K562 (cell line): ENCODE data around the gene DDOST. TPM values are rescaled to one million over a fixed set of nuclear protein-coding genes. Genes with fewer than 3 reads are reported as not detected.

Experiments used
- ATAC-seq: fragments of 200-7000 bp; cut with Tn5 transposase; 3 replicates; pipeline ENCODE4 v1.9.1; 2020; ENCODE audit warnings: moderate library complexity
- BruUV-seq: library from RNA; stranded (reverse); fragments of 400-500 nt; replicated peaks from 2 replicates; lab custom pipeline; 2021; lab: Mats Ljungman, UMichigan
- CTCF ChIA-PET: fragments of 300-600 bp; formaldehyde crosslinking; extraction: SDS; loops from one replicate; lab custom pipeline; 2021; ENCODE audit warnings: low intra/inter-chr PET ratio; lab: Yijun Ruan, JAX
- POLR2A ChIA-PET: fragments of 300-600, 350-650 bp; sonication (Branson Sonifier 250); formaldehyde crosslinking; extraction: SDS; loops from one replicate; lab custom pipeline; 2021; ENCODE audit warnings: antibody characterized with exemption, inconsistent platforms; lab: Yijun Ruan, JAX
- DNase-seq, 4 experiments: peaks; one replicate each; pipeline versions ENCODE4 v3.0.0 to v3.0.0-alpha.2; 2011 to 2018; ENCODE audit warnings: low spot score in 3 of 4, mixed read lengths in 3 of 4; ENCODE audit errors: extremely low read depth in 1 of 4
- FAIRE-seq: peaks from 2 replicates; lab custom pipeline; 2011; peaks lifted over from hg19 to GRCh38; lab: Jason Lieb, UNC
- H2AFZ ChIP-seq: 2 replicates; pipeline ENCODE4 v1.6.0; 2011; ENCODE audit warnings: low read depth, low read length, control low read depth, inconsistent platforms
- H3K27ac ChIP-seq: fragments of 200-600 bp; 3 replicates; pipeline ENCODE4 v1.8.0; 2011; ENCODE audit warnings: low read depth, mild to moderate bottlenecking, control low read depth, inconsistent platforms, low read length, moderate library complexity, mixed read lengths; ENCODE audit errors: extremely low read depth
- H3K27me3 ChIP-seq, 2 experiments: fragments of 300-600 bp in 1 of 2; 2 replicates in 1 of 2; 3 replicates in 1 of 2; pipeline versions ENCODE4 v1.6.0 to v1.8.0; 2011; ENCODE audit warnings: inconsistent platforms in 2 of 2, low read length in 2 of 2, mild to moderate bottlenecking in 1 of 2, mixed read lengths in 1 of 2, moderate library complexity in 1 of 2; ENCODE audit not compliant: control insufficient read depth in 2 of 2, insufficient read depth in 2 of 2
- H3K36me3 ChIP-seq: fragments of 300-600 bp; 3 replicates; pipeline ENCODE4 v1.8.0; 2011; ENCODE audit warnings: mild to moderate bottlenecking, low read length, inconsistent platforms; ENCODE audit not compliant: control insufficient read depth, insufficient read depth
- H3K4me1 ChIP-seq, 2 experiments: fragments of 200-600 bp in 1 of 2; replicated peaks in 1 of 2; 2 replicates in 1 of 2; 3 replicates in 1 of 2; pipeline versions ENCODE4 v1.5.1 to v1.8.0; 2011; ENCODE audit warnings: inconsistent platforms in 2 of 2, low read length in 2 of 2, mild to moderate bottlenecking in 1 of 2, mixed read lengths in 1 of 2, moderate library complexity in 1 of 2; ENCODE audit not compliant: control insufficient read depth in 2 of 2, insufficient read depth in 2 of 2
- H3K4me2 ChIP-seq: 2 replicates; pipeline ENCODE4 v1.6.1; 2011; ENCODE audit warnings: low read length, control low read depth, inconsistent platforms, mixed read lengths; ENCODE audit not compliant: insufficient read depth
- H3K4me3 ChIP-seq: fragments of 200-600 bp; sonication (generic), shearing (Covaris generic); 2 replicates; pipeline ENCODE4 v1.5.1; 2016; ENCODE audit warnings: control low read depth, inconsistent platforms
- H3K79me2 ChIP-seq: fragments of 200-600 bp; 3 replicates; pipeline ENCODE4 v1.8.0; 2011; ENCODE audit warnings: low read length, inconsistent platforms; ENCODE audit not compliant: control insufficient read depth, insufficient read depth
- H3K9ac ChIP-seq, 2 experiments: 2 replicates each; pipeline versions ENCODE4 v1.6.0 to v1.6.1; 2011; ENCODE audit warnings: low read depth in 2 of 2, low read length in 2 of 2, control low read depth in 1 of 2, inconsistent platforms in 1 of 2, mild to moderate bottlenecking in 1 of 2, mixed read lengths in 1 of 2; ENCODE audit not compliant: insufficient read depth in 1 of 2
- H3K9me1 ChIP-seq: one replicate; pipeline ENCODE4 v1.6.0; 2011; ENCODE audit warnings: inconsistent platforms, mild to moderate bottlenecking, low read length, moderate library complexity; ENCODE audit not compliant: control insufficient read depth, insufficient read depth
- H3K9me3 ChIP-seq: replicated peaks from 2 replicates; pipeline ENCODE4 v1.5.1; 2011; ENCODE audit warnings: low read depth, low read length, inconsistent platforms; ENCODE audit not compliant: control insufficient read depth, insufficient read depth
- H4K20me1 ChIP-seq: replicated peaks from 2 replicates; pipeline ENCODE4 v1.6.1; 2011; ENCODE audit warnings: low read length, inconsistent platforms, mixed read lengths; ENCODE audit not compliant: control insufficient read depth, insufficient read depth
- BCOR ChIP-seq: fragments of 450-650 bp; IDR thresholded peaks from 2 replicates; pipeline ENCODE4 v1.6.1; 2016
- CEBPB ChIP-seq: fragments of 450-650 bp; IDR thresholded peaks from 2 replicates; pipeline ENCODE4 v1.6.1; 2016; ENCODE audit warnings: missing genetic modification characterization, missing compliant biosample characterization
- ETS2 ChIP-seq: IDR thresholded peaks from 2 replicates; pipeline ENCODE4 v1.6.1; 2016; ENCODE audit warnings: borderline replicate concordance, missing genetic modification characterization, mild to moderate bottlenecking, moderate library complexity, missing compliant biosample characterization; ENCODE audit not compliant: poor library complexity, severe bottlenecking
- GATA2 ChIP-seq: sonication (generic); formaldehyde crosslinking; IDR thresholded peaks from 2 replicates; pipeline ENCODE4 v1.4.0; 2020; ENCODE audit warnings: mild to moderate bottlenecking, missing genetic modification reagents
- HDAC2 ChIP-seq: fragments of 450-650 bp; IDR thresholded peaks from 2 replicates; pipeline ENCODE4 v1.6.1; 2016; ENCODE audit warnings: mild to moderate bottlenecking
- KDM1A ChIP-seq, 2 experiments: fragments of 450-650 bp; IDR thresholded peaks; 2 replicates each; pipeline ENCODE4 v1.6.1; 2016; ENCODE audit warnings: mild to moderate bottlenecking in 2 of 2
- L3MBTL2 ChIP-seq: fragments of 450-650 bp; IDR thresholded peaks from 2 replicates; pipeline ENCODE4 v1.6.1; 2016; ENCODE audit warnings: mild to moderate bottlenecking, moderate library complexity
- MCM3 ChIP-seq: fragments of 450-650 bp; IDR thresholded peaks from 2 replicates; pipeline ENCODE4 v1.6.1; 2016
- NCOA1 ChIP-seq: fragments of 450-650 bp; IDR thresholded peaks from 2 replicates; pipeline ENCODE4 v1.6.1; 2016; ENCODE audit warnings: low read depth
- NCOR1 ChIP-seq: fragments of 450-650 bp; IDR thresholded peaks from 2 replicates; pipeline ENCODE4 v1.6.1; 2016; ENCODE audit warnings: mild to moderate bottlenecking, moderate library complexity
- NEUROD1 ChIP-seq: fragments of 150-350 bp; IDR thresholded peaks from 2 replicates; pipeline ENCODE4 v1.6.1; 2014; ENCODE audit warnings: borderline replicate concordance, low read length, low read depth; ENCODE audit not compliant: partially characterized antibody
- NFE2 ChIP-seq: IDR thresholded peaks from 2 replicates; pipeline ENCODE4 v1.6.1; 2014; ENCODE audit warnings: antibody characterized with exemption, low read depth
- RBM17 ChIP-seq: fragments of 200-400 bp; formaldehyde crosslinking; IDR thresholded peaks from 2 replicates; pipeline ENCODE4 v1.6.1; 2017; ENCODE audit warnings: low read depth, mild to moderate bottlenecking, low read length, borderline replicate concordance
- RBM25 ChIP-seq: fragments of 200-400 bp; formaldehyde crosslinking; IDR thresholded peaks from 2 replicates; pipeline ENCODE4 v1.6.1; 2018; ENCODE audit warnings: low read length, low read depth, moderate library complexity; ENCODE audit not compliant: severe bottlenecking
- ZFX ChIP-seq: sonication (generic); formaldehyde crosslinking; IDR thresholded peaks from 2 replicates; pipeline ENCODE4 v1.8.0; 2022; ENCODE audit warnings: mild to moderate bottlenecking, missing genetic modification reagents, moderate library complexity
- ZNF121 ChIP-seq: sonication (generic); formaldehyde crosslinking; conservative IDR thresholded peaks from 2 replicates; pipeline ENCODE4 v1.8.0; 2022; ENCODE audit warnings: missing genetic modification reagents
- ZNF764 ChIP-seq: fragments of 250-450 bp; sonication (Bioruptor Pico); IDR thresholded peaks from 2 replicates; pipeline ENCODE4 v1.4.0; 2020; ENCODE audit warnings: low read depth, mild to moderate bottlenecking, moderate library complexity
- ZNF778 ChIP-seq: fragments of 450-650 bp; formaldehyde crosslinking; IDR thresholded peaks from 2 replicates; pipeline ENCODE4 v1.4.0; 2020; ENCODE audit warnings: mild to moderate bottlenecking, moderate library complexity
- ZSCAN29 ChIP-seq: fragments of 450-650 bp; IDR thresholded peaks from 2 replicates; pipeline ENCODE4 v1.6.1; 2017
- whole genome bisulfite sequencing: fragments of 100-300 bp; shearing (Covaris generic); methylation state at CpG from one replicate; pipeline ENCODE4 v1.1.6; 2016; ENCODE audit warnings: low coverage, mixed read lengths; ENCODE audit not compliant: insufficient coverage; ENCODE audit errors: missing lambda C conversion rate; 5-methylcytosine and 5-hydroxymethylcytosine counted together
- in situ Hi-C: fragments of 300-500 bp; cut with MboI; formaldehyde crosslinking; loops from 4 replicates; pipeline ENCODE4 v1.15.0; 2018; ENCODE audit warnings: inconsistent platforms, mixed read lengths
- intact Hi-C: fragments of 100-400 bp; cut with micrococcal nuclease; formaldehyde crosslinking; loops from 2 replicates; pipeline ENCODE4 v1.14.2; 2022
- polyA plus RNA-seq, 8 experiments: library from polyadenylated mRNA; depleted of rRNA in 4 of 8; stranded (reverse) in 5 of 8; unstranded in 3 of 8; fragments of >200 nt; fragmentation: Nextera tagmentation in 2 of 8; fragmentation: Illumina TruSeq in 1 of 8; extraction: Ambion mirVana in 2 of 8; extraction: Trizol in 1 of 8; gene quantifications; 2 replicates each; pipeline versions ENCODE4 v1.2.1 to v1.2.3, GENCODE V29; 2011 to 2014; ENCODE audit warnings: inconsistent platforms in 1 of 8, missing spikeins in 1 of 8
- total RNA-seq, 7 experiments: library from RNA; depleted of rRNA in 6 of 7; stranded (reverse); fragments of >200 nt in 6 of 7; fragmentation: Illumina TruSeq in 2 of 7; extraction: Trizol in 2 of 7; gene quantifications; 2 replicates each; pipeline versions ENCODE4 v1.2.1 to v1.2.3, GENCODE V29; 2011 to 2021; ENCODE audit warnings: low replicate concordance in 1 of 7
- TF ChIP-seq, protein P1 (sequence below): fragments of 250-450 bp; sonication (Bioruptor Pico); IDR thresholded peaks from 2 replicates; pipeline ENCODE4 v1.9.0; 2021; ENCODE audit warnings: mild to moderate bottlenecking, inconsistent platforms
- TF ChIP-seq, protein P2 (sequence below): fragments of 450-650 bp; formaldehyde crosslinking; IDR thresholded peaks from 2 replicates; pipeline ENCODE4 v1.4.0; 2022; ENCODE audit warnings: missing genetic modification characterization
- TF ChIP-seq, protein P3 (sequence below): fragments of 250-450 bp; sonication (Bioruptor Pico); IDR thresholded peaks from 2 replicates; pipeline ENCODE4 v1.5.0; 2021

Gene DDOST
- total and polyA plus RNA-seq, 9 of the 15 experiments (the other 6 are each of a cell fraction or from before 2014, with no cell fraction given): 173 to 306 (median 222) TPM

DNA sequence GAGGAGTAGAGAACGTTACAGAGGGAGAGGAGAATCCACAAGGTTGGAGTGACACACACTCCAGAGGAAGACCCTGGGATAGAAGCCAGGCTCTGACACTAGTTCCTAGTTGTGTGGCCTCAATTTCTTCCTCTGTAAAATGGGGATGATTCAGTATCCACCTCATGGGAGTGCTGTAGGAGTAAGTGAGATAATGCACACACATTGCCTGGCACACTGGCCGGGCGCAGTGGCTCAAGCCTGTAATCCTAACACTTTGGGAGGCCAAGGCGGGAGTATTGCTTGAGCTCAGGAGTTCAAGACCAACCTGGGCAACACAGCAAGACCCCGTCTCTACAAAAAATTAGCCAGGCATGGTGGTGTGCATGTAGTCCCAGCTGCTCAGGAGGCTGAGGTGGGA is 47.7 kb upstream of the DDOST start:
- Histone ChIP-seq H3K4me3 (no peak overlapping the region), H3K9ac (no peak overlapping the region), H3K27ac (no peak overlapping the region), H3K9me1 (peaks cover 2% of the 10 kb centered on the region), H3K27me3 (peaks cover 9 to 50% of the 10 kb centered on the region in 2 experiments; a peak in 4 of 5 replicates), H3K4me2 (no peak overlapping the region), H3K9me3 (no peaks in the 10 kb centered on the region; the same call in 1 of the 2 replicates), H3K79me2 (no peaks in the 10 kb centered on the region), H3K4me1 (peaks cover 5 to 33% of the 10 kb centered on the region in 2 experiments; a peak in 3 of 5 replicates), H2AFZ (no peak overlapping the region), H3K36me3 (no peaks in the 10 kb centered on the region), H4K20me1 (peaks cover 5% of the 10 kb centered on the region)
- no peak for DNase-seq
- WGBS: 18% methylated on average over 5 of the region's 5 CpGs
- ChIA-PET POLR2A (no interaction called here), CTCF (no interaction called here)
- BruUV-seq: no TSS peak
- no peak for FAIRE-seq
- intact Hi-C loops: no loop called here
- TF ChIP-seq NEUROD1: no peak
- TF ChIP-seq MCM3: no peak
- TF ChIP-seq, protein P1, sequence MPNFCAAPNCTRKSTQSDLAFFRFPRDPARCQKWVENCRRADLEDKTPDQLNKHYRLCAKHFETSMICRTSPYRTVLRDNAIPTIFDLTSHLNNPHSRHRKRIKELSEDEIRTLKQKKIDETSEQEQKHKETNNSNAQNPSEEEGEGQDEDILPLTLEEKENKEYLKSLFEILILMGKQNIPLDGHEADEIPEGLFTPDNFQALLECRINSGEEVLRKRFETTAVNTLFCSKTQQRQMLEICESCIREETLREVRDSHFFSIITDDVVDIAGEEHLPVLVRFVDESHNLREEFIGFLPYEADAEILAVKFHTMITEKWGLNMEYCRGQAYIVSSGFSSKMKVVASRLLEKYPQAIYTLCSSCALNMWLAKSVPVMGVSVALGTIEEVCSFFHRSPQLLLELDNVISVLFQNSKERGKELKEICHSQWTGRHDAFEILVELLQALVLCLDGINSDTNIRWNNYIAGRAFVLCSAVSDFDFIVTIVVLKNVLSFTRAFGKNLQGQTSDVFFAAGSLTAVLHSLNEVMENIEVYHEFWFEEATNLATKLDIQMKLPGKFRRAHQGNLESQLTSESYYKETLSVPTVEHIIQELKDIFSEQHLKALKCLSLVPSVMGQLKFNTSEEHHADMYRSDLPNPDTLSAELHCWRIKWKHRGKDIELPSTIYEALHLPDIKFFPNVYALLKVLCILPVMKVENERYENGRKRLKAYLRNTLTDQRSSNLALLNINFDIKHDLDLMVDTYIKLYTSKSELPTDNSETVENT (CRISPR knock-in tag): no peak
- peak; percentile 75 for TF ChIP-seq BCOR
- TF ChIP-seq NFE2: no peak
- TF ChIP-seq, protein P2, sequence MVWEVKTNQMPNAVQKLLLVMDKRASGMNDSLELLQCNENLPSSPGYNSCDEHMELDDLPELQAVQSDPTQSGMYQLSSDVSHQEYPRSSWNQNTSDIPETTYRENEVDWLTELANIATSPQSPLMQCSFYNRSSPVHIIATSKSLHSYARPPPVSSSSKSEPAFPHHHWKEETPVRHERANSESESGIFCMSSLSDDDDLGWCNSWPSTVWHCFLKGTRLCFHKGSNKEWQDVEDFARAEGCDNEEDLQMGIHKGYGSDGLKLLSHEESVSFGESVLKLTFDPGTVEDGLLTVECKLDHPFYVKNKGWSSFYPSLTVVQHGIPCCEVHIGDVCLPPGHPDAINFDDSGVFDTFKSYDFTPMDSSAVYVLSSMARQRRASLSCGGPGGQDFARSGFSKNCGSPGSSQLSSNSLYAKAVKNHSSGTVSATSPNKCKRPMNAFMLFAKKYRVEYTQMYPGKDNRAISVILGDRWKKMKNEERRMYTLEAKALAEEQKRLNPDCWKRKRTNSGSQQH (CRISPR knock-in tag): no peak
- peak; percentile 27; the same call in 1 of the 2 replicates for TF ChIP-seq HDAC2
- no peak for TF ChIP-seq ZSCAN29
- TF ChIP-seq NCOR1: no peak
- no peak for TF ChIP-seq ZNF778 (CRISPR knock-in tag)
- TF ChIP-seq GATA2 (CRISPR knock-in tag): no peak
- TF ChIP-seq, protein P3, sequence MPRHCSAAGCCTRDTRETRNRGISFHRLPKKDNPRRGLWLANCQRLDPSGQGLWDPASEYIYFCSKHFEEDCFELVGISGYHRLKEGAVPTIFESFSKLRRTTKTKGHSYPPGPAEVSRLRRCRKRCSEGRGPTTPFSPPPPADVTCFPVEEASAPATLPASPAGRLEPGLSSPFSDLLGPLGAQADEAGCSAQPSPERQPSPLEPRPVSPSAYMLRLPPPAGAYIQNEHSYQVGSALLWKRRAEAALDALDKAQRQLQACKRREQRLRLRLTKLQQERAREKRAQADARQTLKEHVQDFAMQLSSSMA (CRISPR knock-in tag): no peak
- no peak for TF ChIP-seq L3MBTL2
- TF ChIP-seq ETS2 (tag): no peak
- peak; percentile 37 to 56; a peak in 3 of 4 replicates for TF ChIP-seq KDM1A (IDR thresholded peaks at IDR 0.05)
- TF ChIP-seq ZFX (CRISPR knock-in tag): no peak
- peak; percentile 98 for TF ChIP-seq ZNF121 (CRISPR knock-in tag)
- no peak for TF ChIP-seq ZNF764 (CRISPR knock-in tag)
- TF ChIP-seq CEBPB (tag): no peak
- TF ChIP-seq RBM17: no peak
- TF ChIP-seq NCOA1: no peak
- TF ChIP-seq RBM25: peak; percentile 66
- no peak for ATAC-seq
- in situ Hi-C loops: loop anchor here (10.0 kb wide), 1 partner anchor 656 kb away; no protein-coding TSS in a partner anchor
